Panc1 (cell line): ENCODE results near the gene SNX9. TPM values are rescaled to one million over a fixed set of nuclear protein-coding genes. Genes with fewer than 3 reads are reported as not detected.

Experiments
- ATAC-seq: fragments of 200-7000 bp; cut with Tn5 transposase; 2 replicates; pipeline ENCODE4 v1.9.1; 2020; ENCODE audit warnings: mild to moderate bottlenecking, moderate library complexity
- BruUV-seq: library from RNA; stranded (reverse); fragments of 400-500 nt; replicated peaks from 2 replicates; lab custom pipeline; 2021; lab: Mats Ljungman, UMichigan
- CTCF ChIA-PET: fragments of 300-600 bp; sonication (Branson Sonifier 250); formaldehyde crosslinking; loops from one replicate; lab custom pipeline; 2022; ENCODE audit warnings: antibody characterized with exemption; lab: Charles Lee
- POLR2A ChIA-PET: fragments of 300-600 bp; sonication (Branson Sonifier 250); formaldehyde crosslinking; loops from one replicate; lab custom pipeline; 2022; ENCODE audit warnings: antibody characterized with exemption; lab: Charles Lee
- DNase-seq: peaks from one replicate; pipeline ENCODE4 v3.0.0-alpha.2; 2010; ENCODE audit warnings: low read depth, low spot score
- H3K27ac ChIP-seq: 2 replicates; pipeline ENCODE4 v1.5.1; 2011; ENCODE audit warnings: mild to moderate bottlenecking, low read length, inconsistent platforms
- H3K27me3 ChIP-seq: fragments of 200-500 bp; sonication (Bioruptor generic); 2 replicates; pipeline ENCODE4 v1.6.0; 2014; ENCODE audit warnings: low read length, inconsistent platforms; ENCODE audit not compliant: control insufficient read depth, insufficient read depth
- H3K36me3 ChIP-seq: fragments of 200-500 bp; sonication (Bioruptor generic); 2 replicates; pipeline ENCODE4 v1.5.1; 2014; ENCODE audit warnings: inconsistent platforms, mild to moderate bottlenecking, low read length, moderate library complexity; ENCODE audit not compliant: control insufficient read depth, insufficient read depth
- H3K4me1 ChIP-seq: 2 replicates; pipeline ENCODE4 v1.5.1; 2011; ENCODE audit warnings: inconsistent platforms, mild to moderate bottlenecking, low read length, moderate library complexity; ENCODE audit not compliant: control insufficient read depth, insufficient read depth
- H3K4me3 ChIP-seq, 2 experiments: 2 replicates each; pipeline ENCODE4 v1.5.1; 2011 to 2012; ENCODE audit warnings: low read depth in 2 of 2, low read length in 2 of 2, mild to moderate bottlenecking in 2 of 2, inconsistent platforms in 1 of 2, moderate library complexity in 1 of 2
- H3K9me3 ChIP-seq: fragments of 200-500 bp; sonication (Bioruptor generic); 2 replicates; pipeline ENCODE4 v1.5.1; 2014; ENCODE audit warnings: low read depth, mild to moderate bottlenecking, inconsistent platforms, low read length, moderate library complexity; ENCODE audit not compliant: control insufficient read depth, insufficient read depth
- POLR2AphosphoS5 ChIP-seq: IDR thresholded peaks from 2 replicates; pipeline ENCODE4 v1.6.1; 2012; ENCODE audit warnings: mild to moderate bottlenecking, low read depth, low read length, moderate library complexity
- SIN3A ChIP-seq: IDR thresholded peaks from 2 replicates; pipeline ENCODE4 v1.6.1; 2012; ENCODE audit warnings: low read depth, mild to moderate bottlenecking, low read length, moderate library complexity, borderline replicate concordance; ENCODE audit not compliant: insufficient read depth
- TCF7L2 ChIP-seq: IDR thresholded peaks from 2 replicates; pipeline ENCODE4 v1.6.1; 2011; ENCODE audit warnings: mild to moderate bottlenecking, low read depth, low read length, inconsistent platforms
- in situ Hi-C: cut with HindIII; loops from 2 replicates; pipeline ENCODE4 v1.10.0; 2016; ENCODE audit warnings: low sequenced_read_pairs, low pct_unique_long_range_greater_than_20kb
- intact Hi-C: fragments of 100-400 bp; cut with micrococcal nuclease; formaldehyde crosslinking; loops from one replicate; pipeline ENCODE4 v1.10.0; 2022; ENCODE audit not compliant: unreplicated experiment
- total RNA-seq: library from RNA; stranded (reverse); gene quantifications from one replicate; pipeline ENCODE4 v1.2.1, GENCODE V29; 2021; ENCODE audit not compliant: unreplicated experiment
- TF ChIP-seq, protein P1 (sequence below), 2 experiments: IDR thresholded peaks; 2 replicates each; pipeline ENCODE4 v1.6.1; 2011 to 2012; ENCODE audit warnings: low read depth in 2 of 2, control low read depth in 1 of 2, low read length in 1 of 2, mild to moderate bottlenecking in 1 of 2, moderate library complexity in 1 of 2; ENCODE audit not compliant: insufficient read depth in 1 of 2
- TF ChIP-seq, protein P2 (sequence below): fragments of 450-650 bp; IDR thresholded peaks from 2 replicates; pipeline ENCODE4 v1.5.1; 2017; ENCODE audit warnings: mild to moderate bottlenecking

The SNX9 gene
- total RNA-seq, 1 experiment from 2014 or later = 46.0 TPM

DNA sequence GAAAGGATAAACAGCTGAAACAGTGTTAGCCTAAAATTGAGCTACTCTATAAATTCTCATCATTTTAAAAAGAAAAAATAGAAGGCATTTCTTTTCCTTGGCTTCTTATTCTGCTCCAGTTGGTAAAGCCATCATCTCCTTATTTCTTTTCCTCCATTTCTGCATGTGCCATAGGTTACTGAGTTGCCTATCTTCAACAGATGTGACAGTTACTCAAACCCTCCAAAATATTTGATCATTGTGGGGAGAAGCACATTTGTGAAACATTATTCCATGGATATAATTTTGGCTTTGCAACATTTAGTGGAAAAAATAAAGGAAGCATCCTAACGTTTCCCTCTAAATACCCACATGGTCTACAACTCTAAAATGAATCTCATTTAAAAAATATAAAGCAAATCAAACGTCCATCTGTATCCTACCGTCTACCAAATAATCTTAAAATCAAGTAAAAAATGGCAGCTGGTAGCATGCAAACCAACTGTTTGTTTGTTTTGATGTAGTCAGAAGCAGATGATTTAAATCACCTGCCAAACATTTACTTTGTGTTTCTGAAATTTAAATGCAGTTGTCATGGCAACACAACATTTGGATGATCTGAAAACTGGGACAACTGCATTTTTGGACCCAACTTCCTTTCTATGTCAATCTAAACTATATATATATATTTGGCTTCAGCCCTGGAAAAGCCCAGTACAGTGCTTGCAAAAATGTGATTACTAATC lies 16.8 kb upstream of the SNX9 start:
- ChIA-PET POLR2A (interaction anchor here (0.6 kb wide), 1 partner anchor 1096 kb away, joined by 3 read pairs; no protein-coding TSS in a partner anchor), CTCF (no interaction called here)
- intact Hi-C loops = no loop called here

DNA sequence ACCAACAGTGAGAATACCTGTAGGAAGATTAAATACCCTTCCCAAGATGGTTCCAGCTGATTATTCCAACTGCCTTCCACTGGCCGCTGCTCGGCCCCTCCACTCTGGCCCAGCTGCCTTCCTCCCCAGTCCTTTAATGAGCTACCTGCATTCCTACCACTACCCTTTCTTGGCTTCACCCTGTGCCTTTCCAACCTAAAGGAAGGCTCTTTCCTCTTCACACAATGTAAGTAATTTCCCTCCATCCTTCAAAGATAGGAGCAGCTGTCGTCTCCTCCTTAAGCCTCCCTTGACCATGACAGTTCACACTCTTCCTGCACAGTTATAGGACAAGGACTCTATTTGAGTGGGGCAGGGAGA lies 16.2 kb upstream of the SNX9 start:
- CTCF ChIA-PET = no interaction called here
- TF ChIP-seq POLR2AphosphoS5 = no peak
- no peak for TF ChIP-seq TCF7L2
- TF ChIP-seq, protein P1, sequence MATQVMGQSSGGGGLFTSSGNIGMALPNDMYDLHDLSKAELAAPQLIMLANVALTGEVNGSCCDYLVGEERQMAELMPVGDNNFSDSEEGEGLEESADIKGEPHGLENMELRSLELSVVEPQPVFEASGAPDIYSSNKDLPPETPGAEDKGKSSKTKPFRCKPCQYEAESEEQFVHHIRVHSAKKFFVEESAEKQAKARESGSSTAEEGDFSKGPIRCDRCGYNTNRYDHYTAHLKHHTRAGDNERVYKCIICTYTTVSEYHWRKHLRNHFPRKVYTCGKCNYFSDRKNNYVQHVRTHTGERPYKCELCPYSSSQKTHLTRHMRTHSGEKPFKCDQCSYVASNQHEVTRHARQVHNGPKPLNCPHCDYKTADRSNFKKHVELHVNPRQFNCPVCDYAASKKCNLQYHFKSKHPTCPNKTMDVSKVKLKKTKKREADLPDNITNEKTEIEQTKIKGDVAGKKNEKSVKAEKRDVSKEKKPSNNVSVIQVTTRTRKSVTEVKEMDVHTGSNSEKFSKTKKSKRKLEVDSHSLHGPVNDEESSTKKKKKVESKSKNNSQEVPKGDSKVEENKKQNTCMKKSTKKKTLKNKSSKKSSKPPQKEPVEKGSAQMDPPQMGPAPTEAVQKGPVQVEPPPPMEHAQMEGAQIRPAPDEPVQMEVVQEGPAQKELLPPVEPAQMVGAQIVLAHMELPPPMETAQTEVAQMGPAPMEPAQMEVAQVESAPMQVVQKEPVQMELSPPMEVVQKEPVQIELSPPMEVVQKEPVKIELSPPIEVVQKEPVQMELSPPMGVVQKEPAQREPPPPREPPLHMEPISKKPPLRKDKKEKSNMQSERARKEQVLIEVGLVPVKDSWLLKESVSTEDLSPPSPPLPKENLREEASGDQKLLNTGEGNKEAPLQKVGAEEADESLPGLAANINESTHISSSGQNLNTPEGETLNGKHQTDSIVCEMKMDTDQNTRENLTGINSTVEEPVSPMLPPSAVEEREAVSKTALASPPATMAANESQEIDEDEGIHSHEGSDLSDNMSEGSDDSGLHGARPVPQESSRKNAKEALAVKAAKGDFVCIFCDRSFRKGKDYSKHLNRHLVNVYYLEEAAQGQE (IDR thresholded peaks at IDR 0.05; ENCODE audit: insufficient read depth in 1 of 2, low read depth in 2 of 2, low read length in 1 of 2) = no peak
- no peak for TF ChIP-seq SIN3A
- TF ChIP-seq, protein P2, sequence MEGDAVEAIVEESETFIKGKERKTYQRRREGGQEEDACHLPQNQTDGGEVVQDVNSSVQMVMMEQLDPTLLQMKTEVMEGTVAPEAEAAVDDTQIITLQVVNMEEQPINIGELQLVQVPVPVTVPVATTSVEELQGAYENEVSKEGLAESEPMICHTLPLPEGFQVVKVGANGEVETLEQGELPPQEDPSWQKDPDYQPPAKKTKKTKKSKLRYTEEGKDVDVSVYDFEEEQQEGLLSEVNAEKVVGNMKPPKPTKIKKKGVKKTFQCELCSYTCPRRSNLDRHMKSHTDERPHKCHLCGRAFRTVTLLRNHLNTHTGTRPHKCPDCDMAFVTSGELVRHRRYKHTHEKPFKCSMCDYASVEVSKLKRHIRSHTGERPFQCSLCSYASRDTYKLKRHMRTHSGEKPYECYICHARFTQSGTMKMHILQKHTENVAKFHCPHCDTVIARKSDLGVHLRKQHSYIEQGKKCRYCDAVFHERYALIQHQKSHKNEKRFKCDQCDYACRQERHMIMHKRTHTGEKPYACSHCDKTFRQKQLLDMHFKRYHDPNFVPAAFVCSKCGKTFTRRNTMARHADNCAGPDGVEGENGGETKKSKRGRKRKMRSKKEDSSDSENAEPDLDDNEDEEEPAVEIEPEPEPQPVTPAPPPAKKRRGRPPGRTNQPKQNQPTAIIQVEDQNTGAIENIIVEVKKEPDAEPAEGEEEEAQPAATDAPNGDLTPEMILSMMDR = no peak
- intact Hi-C loops = no loop called here

More for the DNA sequence above, 16.8 kb upstream of the SNX9 start:
- Histone ChIP-seq H3K9me3 (peaks cover 13% of the 10 kb centered on the region), H3K4me1 (no peaks in the 10 kb centered on the region), H3K36me3 (no peaks in the 10 kb centered on the region), H3K27me3 (no peaks in the 10 kb centered on the region), H3K4me3 (no peak overlapping the region), H3K27ac (no peak overlapping the region)
- in situ Hi-C loops = no loop called here
- DNase-seq (no peak), ATAC-seq (no peak)
- BruUV-seq = no TSS peak
- TF ChIP-seq TCF7L2 (no peak), POLR2AphosphoS5 (no peak), SIN3A (no peak)
- TF ChIP-seq, protein P1 (IDR thresholded peaks at IDR 0.05; ENCODE audit: insufficient read depth in 1 of 2, low read depth in 2 of 2, low read length in 1 of 2) = no peak
- TF ChIP-seq, protein P2 = no peak

More for the DNA sequence above, 16.2 kb upstream of the SNX9 start:
- Histone ChIP-seq H3K36me3 (no peaks in the 10 kb centered on the region), H3K4me3 (no peak overlapping the region), H3K27me3 (no peaks in the 10 kb centered on the region), H3K9me3 (peaks cover 13% of the 10 kb centered on the region), H3K27ac (no peak overlapping the region), H3K4me1 (no peaks in the 10 kb centered on the region)
- in situ Hi-C loops = no loop called here
- DNase-seq (no peak), ATAC-seq (no peak)
- BruUV-seq = no TSS peak
- POLR2A ChIA-PET = no interaction called here
